HL-60 (cell line): ENCODE measurements around the gene PLRG1.

ENCODE experiments used
- CTCF ChIP-seq: IDR thresholded peaks from one replicate; pipeline ENCODE4 v1.5.1; 2011; ENCODE audit warnings: low read length, control low read depth, inconsistent platforms; ENCODE audit not compliant: insufficient read depth
- POLR2AphosphoS5 ChIP-seq: IDR thresholded peaks from 2 replicates; pipeline ENCODE4 v1.6.1; 2012; ENCODE audit warnings: low read depth

GRCh38 chr4:154566639-154567204, 16.5 kb upstream of the PLRG1 start:
- TF ChIP-seq CTCF = no peak
- TF ChIP-seq POLR2AphosphoS5 = no peak
